IMR-90 (cell line): ENCODE measurements around the gene VAV3. TPM values are rescaled to one million over a fixed set of nuclear protein-coding genes. Genes with fewer than 3 reads are reported as not detected.

Experiments used
- ATAC-seq: fragments of 200-7000 bp; cut with Tn5 transposase; 2 replicates; pipeline ENCODE4 v1.9.1; 2020; ENCODE audit warnings: low read depth, mild to moderate bottlenecking, moderate library complexity
- BruUV-seq: library from RNA; stranded (reverse); fragments of 400-500 nt; replicated peaks from 2 replicates; lab custom pipeline; 2021; lab: Mats Ljungman, UMichigan
- CTCF ChIA-PET: fragments of 300-600 bp; formaldehyde crosslinking; extraction: SDS; loops from one replicate; lab custom pipeline; 2021; ENCODE audit warnings: antibody characterized with exemption; lab: Yijun Ruan, JAX
- POLR2A ChIA-PET: fragments of 300-600 bp; sonication (Branson Sonifier 250); formaldehyde crosslinking; loops from one replicate; lab custom pipeline; 2022; ENCODE audit warnings: antibody characterized with exemption; ENCODE audit not compliant: unreplicated experiment; lab: Charles Lee
- DNase-seq: peaks from one replicate; pipeline ENCODE4 v3.0.0; 2013
- H2AFZ ChIP-seq: replicated peaks from 2 replicates; pipeline ENCODE3; 2013; ENCODE audit warnings: low read length, mild to moderate bottlenecking; ENCODE audit not compliant: poor library complexity
- H2AK5ac ChIP-seq: 2 replicates; pipeline ENCODE4 v1.6.1; 2013; ENCODE audit warnings: low read depth, low read length, inconsistent platforms
- H2AK9ac ChIP-seq: replicated peaks from 2 replicates; pipeline ENCODE3; 2013; ENCODE audit warnings: mild to moderate bottlenecking, low read depth, low read length, moderate library complexity; ENCODE audit not compliant: poor library complexity
- H2BK120ac ChIP-seq: 2 replicates; pipeline ENCODE4 v1.6.1; 2013; ENCODE audit warnings: low read depth, low read length, inconsistent platforms
- H2BK15ac ChIP-seq: 3 replicates; pipeline ENCODE4 v1.6.1; 2013; ENCODE audit warnings: low read depth, low read length, inconsistent platforms
- H2BK20ac ChIP-seq: 2 replicates; pipeline ENCODE4 v1.6.1; 2013; ENCODE audit warnings: low read depth, mild to moderate bottlenecking, inconsistent platforms, low read length, moderate library complexity
- H2BK5ac ChIP-seq: 2 replicates; pipeline ENCODE4 v1.6.1; 2013; ENCODE audit warnings: mild to moderate bottlenecking, low read depth, low read length, inconsistent platforms; ENCODE audit not compliant: poor library complexity, severe bottlenecking
- H3K14ac ChIP-seq: replicated peaks from 2 replicates; pipeline ENCODE4 v1.6.1; 2013; ENCODE audit warnings: low read depth, low read length, inconsistent platforms
- H3K18ac ChIP-seq: 2 replicates; pipeline ENCODE4 v1.6.1; 2013; ENCODE audit warnings: low read depth, low read length, control low read depth
- H3K23ac ChIP-seq: 2 replicates; pipeline ENCODE4 v1.6.1; 2013; ENCODE audit warnings: low read depth, low read length, inconsistent platforms
- H3K27ac ChIP-seq: 2 replicates; pipeline ENCODE4 v1.5.1; 2013; ENCODE audit warnings: mild to moderate bottlenecking, control low read depth, low read length; ENCODE audit not compliant: insufficient read depth
- H3K27me3 ChIP-seq: 2 replicates; pipeline ENCODE4 v1.6.1; 2013; ENCODE audit warnings: low read length; ENCODE audit not compliant: control insufficient read depth, insufficient read depth
- H3K36me3 ChIP-seq: 2 replicates; pipeline ENCODE4 v1.6.1; 2013; ENCODE audit warnings: low read length, mixed read lengths; ENCODE audit not compliant: control insufficient read depth, insufficient read depth
- H3K4ac ChIP-seq: 2 replicates; pipeline ENCODE4 v1.6.1; 2013; ENCODE audit warnings: low read depth, low read length, inconsistent platforms
- H3K4me1 ChIP-seq: 2 replicates; pipeline ENCODE4 v1.6.1; 2013; ENCODE audit warnings: low read length, mixed read lengths; ENCODE audit not compliant: control insufficient read depth, insufficient read depth
- H3K4me2 ChIP-seq: 2 replicates; pipeline ENCODE4 v1.6.1; 2013; ENCODE audit warnings: low read depth, mild to moderate bottlenecking, control low read depth, low read length, moderate library complexity
- H3K4me3 ChIP-seq: 2 replicates; pipeline ENCODE4 v1.5.1; 2013; ENCODE audit warnings: low read depth, mild to moderate bottlenecking, control low read depth, low read length, moderate library complexity; ENCODE audit not compliant: insufficient read depth
- H3K56ac ChIP-seq: 2 replicates; pipeline ENCODE4 v1.6.1; 2013; ENCODE audit warnings: low read length, inconsistent platforms; ENCODE audit not compliant: insufficient read depth; ENCODE audit errors: extremely low read depth
- H3K79me1 ChIP-seq, 2 experiments: 2 replicates each; pipeline ENCODE4 v1.6.1; 2013; ENCODE audit warnings: low read length in 2 of 2, inconsistent platforms in 1 of 2, low read depth in 1 of 2
- H3K9ac ChIP-seq: 2 replicates; pipeline ENCODE4 v1.6.1; 2013; ENCODE audit warnings: low read depth, low read length, control low read depth
- H3K9me1 ChIP-seq: 2 replicates; pipeline ENCODE4 v1.6.1; 2013; ENCODE audit warnings: low read length, inconsistent platforms; ENCODE audit not compliant: insufficient read depth
- H3K9me3 ChIP-seq: 2 replicates; pipeline ENCODE4 v1.6.1; 2013; ENCODE audit warnings: low read length; ENCODE audit not compliant: control insufficient read depth, insufficient read depth
- H4K20me1 ChIP-seq: 2 replicates; pipeline ENCODE4 v1.6.1; 2013; ENCODE audit warnings: low read length, inconsistent platforms; ENCODE audit not compliant: insufficient read depth
- H4K5ac ChIP-seq: 2 replicates; pipeline ENCODE4 v1.6.1; 2013; ENCODE audit warnings: mild to moderate bottlenecking, low read depth, low read length, control low read depth
- H4K8ac ChIP-seq, 2 experiments: 2 replicates each; pipeline ENCODE4 v1.6.1; 2013; ENCODE audit warnings: low read depth in 2 of 2, low read length in 2 of 2, control low read depth in 1 of 2, inconsistent platforms in 1 of 2
- H4K91ac ChIP-seq: 2 replicates; pipeline ENCODE4 v1.6.1; 2013; ENCODE audit warnings: low read depth, low read length, inconsistent platforms; ENCODE audit not compliant: insufficient read depth
- MXI1 ChIP-seq: IDR thresholded peaks from 2 replicates; pipeline ENCODE4 v1.6.1; 2012; ENCODE audit warnings: low read depth, mild to moderate bottlenecking, low read length, moderate library complexity, borderline replicate concordance
- RAD21 ChIP-seq: IDR thresholded peaks from 2 replicates; pipeline ENCODE4 v1.6.1; 2012; ENCODE audit warnings: low read length, improper control_type of control experiment
- RFX5 ChIP-seq: IDR thresholded peaks from 2 replicates; pipeline ENCODE4 v1.8.0; 2012; ENCODE audit warnings: low read depth, mild to moderate bottlenecking, low read length, moderate library complexity
- SMC3 ChIP-seq: fragments of 150-350 bp; IDR thresholded peaks from 2 replicates; pipeline ENCODE4 v1.6.1; 2016; ENCODE audit warnings: low read depth, mild to moderate bottlenecking, antibody characterized with exemption, low read length, moderate library complexity
- WGBS, 2 experiments: methylation state at CpG; one replicate each; pipeline versions ENCODE4 v1.1.5 to v1.1.7; 2013; ENCODE audit warnings: missing lambda C conversion rate in 2 of 2; ENCODE audit not compliant: insufficient read length in 1 of 2; ENCODE audit errors: extremely low coverage in 2 of 2; 5-methylcytosine and 5-hydroxymethylcytosine counted together
- dilution Hi-C: fragments of 300-500 bp; cut with HindIII; formaldehyde crosslinking; loops from one replicate; pipeline ENCODE4 v1.14.3; 2018; ENCODE audit warnings: low sequenced_read_pairs; ENCODE audit not compliant: unreplicated experiment
- in situ Hi-C: fragments of 300-500 bp; cut with MboI; formaldehyde crosslinking; loops from 3 replicates; pipeline ENCODE4 v1.14.3; 2019; ENCODE audit warnings: low sequenced_read_pairs, inconsistent platforms, mixed read lengths
- intact Hi-C: fragments of 100-400 bp; cut with micrococcal nuclease; formaldehyde crosslinking; loops from 2 replicates; pipeline ENCODE4 v1.10.0; 2022
- polyA plus RNA-seq, 3 experiments: library from polyadenylated mRNA; depleted of rRNA; stranded (reverse); fragments of >200 nt; gene quantifications; 2 replicates each; pipeline ENCODE4 v1.2.3, GENCODE V29; 2012; ENCODE audit warnings: low replicate concordance in 1 of 3
- total RNA-seq: library from RNA; depleted of rRNA; stranded (reverse); fragments of >200 nt; gene quantifications from 2 replicates; pipeline ENCODE4 v1.2.3, GENCODE V29; 2012

The VAV3 gene
- total and polyA plus RNA-seq, 2 of the 4 experiments (the other 2 are of a cell fraction), result 0.12 to 0.18 TPM

DNA sequence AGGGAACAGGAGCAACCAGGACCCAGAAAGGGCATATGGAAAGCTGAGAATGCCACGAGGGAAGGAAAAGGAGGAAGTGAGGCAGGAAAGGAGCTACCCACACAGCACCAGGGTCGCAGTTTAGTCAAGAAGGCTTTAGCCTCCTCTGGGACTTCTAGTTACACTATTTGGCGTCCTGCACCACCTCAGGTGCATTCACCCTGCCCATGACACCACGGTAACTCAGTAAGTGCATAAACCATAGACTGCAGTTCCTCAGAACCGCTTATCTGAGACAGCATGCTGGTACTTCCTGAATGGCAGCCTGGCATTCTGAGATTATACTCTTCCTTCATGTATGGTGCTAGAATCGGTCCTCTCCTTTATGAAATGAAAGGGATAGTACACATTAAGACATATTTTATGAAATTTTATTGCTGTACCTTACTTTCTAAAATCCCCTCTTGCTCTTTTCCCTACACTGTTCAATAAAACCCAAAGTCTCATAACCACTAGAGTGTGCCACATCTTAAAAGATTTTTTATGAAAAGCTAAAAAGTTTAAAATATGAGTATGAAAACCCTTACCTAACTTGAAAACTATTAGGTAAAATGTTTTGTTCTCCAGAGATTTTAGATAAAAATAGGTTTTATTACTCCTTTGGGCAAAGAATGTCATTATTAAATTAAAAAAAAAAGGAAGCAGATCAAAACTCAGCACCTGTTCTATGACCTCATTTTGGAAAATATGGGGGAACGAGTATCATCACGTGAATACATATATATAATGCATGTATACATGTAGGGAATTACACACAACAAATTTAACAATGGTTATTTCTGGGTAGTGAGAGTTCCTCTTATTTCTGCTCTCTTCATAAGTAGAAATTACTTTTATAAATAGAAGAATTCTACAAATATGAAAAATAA lies 67.3 kb downstream of the VAV3 start (continued):
- no peak for TF ChIP-seq MXI1
- no peak for TF ChIP-seq RAD21

DNA sequence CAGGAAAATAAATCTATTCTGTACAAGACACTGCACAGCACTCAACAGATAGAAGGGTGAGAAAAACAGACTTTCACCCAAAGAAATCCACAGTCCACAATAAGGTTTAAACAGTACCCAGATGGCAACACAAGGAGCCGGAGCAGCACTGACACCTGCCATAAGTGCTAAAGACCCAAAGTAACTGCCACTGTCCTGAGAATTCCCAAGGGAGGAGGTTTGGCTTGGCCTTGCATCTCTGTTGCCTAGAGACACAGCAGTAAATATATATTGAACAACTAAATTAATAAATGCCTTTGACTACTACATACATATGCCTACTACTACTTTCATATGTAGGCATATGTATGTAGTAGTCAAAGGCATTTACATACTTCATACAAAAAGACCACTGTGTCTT lies 68.0 kb downstream of the VAV3 start:
- CTCF ChIA-PET, result no interaction called here
- intact Hi-C loops, result no loop called here
- no peak for ATAC-seq

More for the DNA sequence above, 68.0 kb downstream of the VAV3 start:
- in situ Hi-C loops, result no loop called here
- Histone ChIP-seq H2BK120ac (no peak overlapping the region), H2AK9ac (no peak overlapping the region), H3K4me2 (no peak overlapping the region), H3K4me1 (no peaks in the 10 kb centered on the region), H3K27me3 (no peaks in the 10 kb centered on the region), H3K56ac (no peak overlapping the region), H2AK5ac (no peak overlapping the region), H3K9me1 (no peaks in the 10 kb centered on the region), H2BK5ac (no peak overlapping the region), H4K8ac (no peak overlapping the region), H4K20me1 (no peaks in the 10 kb centered on the region), H3K4ac (no peak overlapping the region), H3K23ac (no peak overlapping the region), H3K36me3 (no peaks in the 10 kb centered on the region), H3K27ac (no peak overlapping the region), H4K91ac (no peak overlapping the region), H3K9ac (no peak overlapping the region), H3K14ac (no peak overlapping the region), H2BK15ac (no peak overlapping the region), H3K9me3 (no peaks in the 10 kb centered on the region), H4K5ac (no peak overlapping the region), H3K4me3 (no peak overlapping the region), H3K79me1 (no peaks in the 10 kb centered on the region), H3K18ac (no peak overlapping the region), H2BK20ac (no peak overlapping the region), H2AFZ (no peak overlapping the region)
- dilution Hi-C loops, result no loop called here
- TF ChIP-seq SMC3, result no peak
- TF ChIP-seq RFX5, result no peak
- POLR2A ChIA-PET, result no interaction called here
- no peak for DNase-seq
- BruUV-seq, result no TSS peak
- WGBS, 2 experiments, result no CpG with 5 or more reads among the region's 1 CpG
